Measurements from ENCODE around the gene C10orf105. TPM values are rescaled to one million over a fixed set of nuclear protein-coding genes. Genes with fewer than 3 reads are reported as not detected.

Gene C10orf105
- total and polyA plus RNA-seq, 2 of the 8 experiments (the other 6 are each of a cell fraction or from before 2014, with no cell fraction given), result 0.71 to 0.73 TPM

DNA sequence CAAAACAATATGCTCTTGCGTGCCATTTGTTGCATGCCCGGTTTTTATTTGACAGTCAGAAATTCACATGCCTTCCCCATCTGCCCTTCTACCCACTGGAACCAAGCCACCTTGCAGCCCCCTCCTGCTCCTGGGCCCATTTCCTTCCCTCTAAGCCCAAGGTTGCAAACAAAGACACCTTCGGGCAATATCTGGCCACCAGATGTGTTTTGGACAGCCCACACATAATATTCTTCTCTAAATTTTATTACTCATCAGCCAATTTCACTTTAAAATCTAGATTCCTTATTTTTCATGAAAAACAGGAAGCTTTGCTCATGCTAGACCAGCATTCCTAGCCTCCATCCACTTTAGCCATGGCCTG, 18.2 kb upstream of the C10orf105 start:
- DNase-seq (ENCODE audit: low read depth in 1 of 2, low spot score in 2 of 2), result no peak
- H2BK120ac ChIP-seq (replicated peaks; ENCODE audit: low read depth, low read length), result no peak overlapping the region
- ChIA-PET POLR2A (ENCODE audit: partially characterized antibody) (no interaction called here), CTCF (ENCODE audit: partially characterized antibody) (interaction anchor here (1.3 to 2.3 kb wide), 2 partner anchors 9 kb away, joined by 4 to 8 read pairs; no protein-coding TSS in a partner anchor)
- no peak overlapping the region for H3K18ac ChIP-seq (ENCODE audit: extremely low read depth, low read length)
- no peaks in the 10 kb centered on the region for H3K79me2 ChIP-seq (ENCODE audit: control insufficient read depth in 1 of 2, insufficient read depth in 2 of 2, low read length in 2 of 2)
- no peak overlapping the region for H2BK12ac ChIP-seq (ENCODE audit: low read depth, low read length)
- no peak overlapping the region for H2BK5ac ChIP-seq (ENCODE audit: low read depth, low read length)
- H2AK5ac ChIP-seq (ENCODE audit: low read depth, low read length), result no peak overlapping the region
- no peak overlapping the region for H2AFZ ChIP-seq (ENCODE audit: low read length)
- no peak overlapping the region for H2BK20ac ChIP-seq (ENCODE audit: low read length)
- no peak overlapping the region for H4K91ac ChIP-seq (replicated peaks; ENCODE audit: insufficient read length, low read length)
- H3K27ac ChIP-seq (ENCODE audit: low read depth, low read length), result no peak overlapping the region
- WGBS, 2 experiments (ENCODE audit: extremely low coverage in 1 of 2, insufficient coverage in 1 of 2, insufficient read length in 1 of 2, insufficient replicate concordance in 2 of 2, low coverage in 1 of 2, low lambda C conversion rate in 2 of 2, missing lambda C conversion rate in 1 of 2), result 88% methylated on average over 3 of the region's 3 CpGs; no CpG with 5 or more reads in 1 of the 2 experiments
- H3K79me1 ChIP-seq (ENCODE audit: low read depth, low read length), result no peaks in the 10 kb centered on the region
- H4K8ac ChIP-seq (ENCODE audit: extremely low read depth, insufficient read depth, low read length), result no peak overlapping the region; the same call in 1 of the 2 replicates
- no peak overlapping the region for H3K9ac ChIP-seq (replicated peaks in 1 of 4; ENCODE audit: extremely low read depth in 1 of 4, low read depth in 3 of 4, low read length in 3 of 4)
- H2BK15ac ChIP-seq (ENCODE audit: low read length), result no peak overlapping the region
- H3K4ac ChIP-seq (replicated peaks; ENCODE audit: insufficient read length, low read depth, low read length), result no peak overlapping the region
- no peaks in the 10 kb centered on the region for H4K20me1 ChIP-seq (replicated peaks in 1 of 2; ENCODE audit: control insufficient read depth in 1 of 2, insufficient read depth in 2 of 2, low read length in 2 of 2)
- H3K56ac ChIP-seq (replicated peaks; ENCODE audit: insufficient read length, low read depth, low read length), result no peak overlapping the region
- no peaks in the 10 kb centered on the region for H3K9me3 ChIP-seq (ENCODE audit: insufficient read depth in 2 of 2, low read depth in 1 of 2, low read length in 1 of 2)
- no peak overlapping the region for H3K4me2 ChIP-seq (ENCODE audit: insufficient read depth in 1 of 2, low read depth in 2 of 2, low read length in 2 of 2)
- H4K5ac ChIP-seq (ENCODE audit: insufficient read length, low read depth, low read length), result no peak overlapping the region
- no peaks in the 10 kb centered on the region for H3K36me3 ChIP-seq (ENCODE audit: control insufficient read depth in 2 of 4, insufficient read depth in 4 of 4, low read length in 3 of 4)
- FAIRE-seq, result no peak
- no peak overlapping the region for H3K14ac ChIP-seq (ENCODE audit: insufficient read length)
- no peaks in the 10 kb centered on the region for H3K27me3 ChIP-seq (replicated peaks in 1 of 4; ENCODE audit: control insufficient read depth in 3 of 4, extremely low read depth in 1 of 4, insufficient read depth in 3 of 4, low read length in 3 of 4)
- H3K4me1 ChIP-seq (replicated peaks in 1 of 4; ENCODE audit: control insufficient read depth in 3 of 4, insufficient read depth in 4 of 4, low read length in 3 of 4), result peaks cover 0 to 9% (median 4%) of the 10 kb centered on the region in 4 experiments; a peak in 4 of 7 replicates
- H3K23me2 ChIP-seq (ENCODE audit: low read depth, low read length), result no peaks in the 10 kb centered on the region
- no peak overlapping the region for H3K23ac ChIP-seq (ENCODE audit: insufficient read length)
- no peak overlapping the region for H3K4me3 ChIP-seq (ENCODE audit: extremely low read depth in 1 of 4, insufficient read depth in 2 of 4, low read depth in 3 of 4, low read length in 4 of 4)
- no peak for TF ChIP-seq TEAD4 (IDR thresholded peaks at IDR 0.05; ENCODE audit: low read depth, low read length)
- TF ChIP-seq CHD2 (IDR thresholded peaks at IDR 0.05; ENCODE audit: low read length), result no peak
- no peak for TF ChIP-seq ZNF274 (IDR thresholded peaks at IDR 0.05; ENCODE audit: borderline replicate concordance, extremely low read depth, low read length)
- TF ChIP-seq KDM1A (IDR thresholded peaks at IDR 0.05; ENCODE audit: borderline replicate concordance, low read length), result no peak
- no peak for TF ChIP-seq PHF8 (conservative IDR thresholded peaks at IDR 0.05; ENCODE audit: low read depth, low read length)
- no peak for TF ChIP-seq TCF12 (IDR thresholded peaks at IDR 0.05; ENCODE audit: low read depth, low read length)
- TF ChIP-seq, protein P1, sequence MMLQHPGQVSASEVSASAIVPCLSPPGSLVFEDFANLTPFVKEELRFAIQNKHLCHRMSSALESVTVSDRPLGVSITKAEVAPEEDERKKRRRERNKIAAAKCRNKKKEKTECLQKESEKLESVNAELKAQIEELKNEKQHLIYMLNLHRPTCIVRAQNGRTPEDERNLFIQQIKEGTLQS (IDR thresholded peaks at IDR 0.05; ENCODE audit: insufficient read depth, low read depth, low read length), result no peak
- no peak for TF ChIP-seq POLR2AphosphoS5 (IDR thresholded peaks at IDR 0.05; ENCODE audit: low read depth, low read length)
